HS-5 (cell line): Measurements from ENCODE around the gene GSTT2.

ENCODE experiments used
- DNase-seq: peaks from one replicate; pipeline ENCODE4 v3.0.0-alpha.2; 2012; ENCODE audit warnings: low read depth

The GSTT2 gene

DNA sequence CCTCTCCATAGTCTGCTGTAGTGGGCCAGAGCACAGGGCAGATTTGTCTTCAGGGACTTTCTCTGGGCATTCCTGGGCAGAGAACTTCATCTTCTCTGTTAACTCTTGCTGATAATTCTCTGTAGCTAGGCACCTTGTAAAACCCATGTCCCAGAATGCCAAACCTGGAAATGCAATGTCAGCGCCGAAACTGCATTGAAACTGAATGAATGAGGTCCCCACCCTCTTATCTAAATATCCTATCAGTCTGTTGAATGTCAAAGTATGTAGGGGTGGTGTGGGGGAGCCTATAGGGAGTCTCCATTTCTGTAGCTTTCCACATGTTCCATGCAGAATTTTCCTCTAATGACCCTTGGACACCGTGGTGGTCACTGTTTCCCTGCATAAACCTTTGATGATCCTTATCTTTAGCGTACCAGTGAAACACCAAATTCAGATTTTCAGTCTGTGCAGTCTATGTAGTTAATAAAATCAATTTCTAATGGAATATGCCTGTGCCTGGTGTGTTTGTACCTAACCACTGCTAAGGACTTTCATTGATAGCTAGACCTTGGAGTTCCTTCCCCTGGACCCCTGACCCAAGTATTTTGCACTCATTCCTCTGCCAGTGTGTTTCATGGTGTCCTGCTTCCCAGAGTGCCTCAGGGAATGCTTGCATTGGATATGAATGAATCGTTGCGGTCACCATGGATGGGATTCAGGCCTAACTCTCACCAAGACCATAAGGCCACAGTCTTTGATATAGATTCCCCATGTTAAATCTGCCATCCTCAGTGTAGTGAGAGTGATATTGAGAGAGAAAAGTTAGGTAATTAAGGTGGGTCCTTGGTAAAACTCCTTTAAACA, 28.7 kb downstream of the GSTT2 start:
- DNase-seq = no peak

DNA sequence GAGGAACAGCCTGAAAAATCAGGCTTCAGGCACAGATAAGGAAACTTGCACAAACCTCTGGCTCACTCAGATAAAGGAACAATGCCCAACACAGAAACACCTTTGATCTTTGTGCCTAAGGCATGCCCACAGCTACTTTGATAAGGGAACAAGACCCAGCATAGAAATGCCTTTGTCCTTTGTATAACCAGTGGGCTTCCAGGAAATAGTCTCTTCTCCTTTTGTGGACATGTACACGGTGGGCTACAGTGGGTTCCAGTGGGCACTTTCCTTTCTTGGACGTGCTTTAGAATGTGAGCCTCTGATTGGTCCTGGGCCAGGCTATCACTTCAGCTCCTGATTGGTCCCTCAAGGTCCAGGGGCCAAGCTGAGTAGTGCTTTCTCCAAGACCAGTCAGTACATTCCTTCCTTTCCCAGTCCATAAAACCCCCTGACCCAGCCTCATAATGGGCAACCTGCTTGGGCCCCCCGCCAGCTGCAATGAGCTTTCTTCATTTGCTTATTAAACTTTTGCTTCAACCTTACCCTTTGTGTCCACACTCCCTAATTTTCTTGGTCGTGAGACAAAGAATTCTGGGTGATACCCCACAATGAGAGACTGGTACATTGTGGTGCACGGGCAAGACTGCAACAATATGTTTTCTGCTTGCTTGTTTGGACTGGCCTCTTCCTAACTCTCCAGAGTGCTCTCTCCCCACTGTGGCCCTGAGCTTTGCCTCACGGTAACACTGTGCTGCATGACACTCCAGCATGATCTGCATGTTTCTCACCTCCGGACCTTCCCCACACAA, 29.5 kb downstream of the GSTT2 start:
- no peak for DNase-seq

DNA sequence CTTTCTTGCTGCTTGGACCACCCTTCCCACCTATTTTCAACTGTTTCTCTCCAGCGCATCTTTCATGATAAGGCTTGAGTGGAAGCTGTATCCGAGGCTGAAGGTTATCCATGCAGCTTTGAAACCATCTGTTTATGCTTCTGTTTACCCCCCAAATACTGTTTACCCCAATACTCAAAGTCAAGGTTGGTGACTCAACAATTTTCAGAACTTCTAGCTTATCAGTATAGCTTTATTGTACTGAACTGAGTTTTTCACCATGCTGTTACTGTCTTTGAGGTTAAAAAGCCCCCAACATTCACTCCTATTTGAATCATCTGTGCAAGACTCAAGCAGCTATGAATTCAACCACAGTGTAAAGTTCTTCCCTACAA, 30.1 kb downstream of the GSTT2 start:
- no peak for DNase-seq

DNA sequence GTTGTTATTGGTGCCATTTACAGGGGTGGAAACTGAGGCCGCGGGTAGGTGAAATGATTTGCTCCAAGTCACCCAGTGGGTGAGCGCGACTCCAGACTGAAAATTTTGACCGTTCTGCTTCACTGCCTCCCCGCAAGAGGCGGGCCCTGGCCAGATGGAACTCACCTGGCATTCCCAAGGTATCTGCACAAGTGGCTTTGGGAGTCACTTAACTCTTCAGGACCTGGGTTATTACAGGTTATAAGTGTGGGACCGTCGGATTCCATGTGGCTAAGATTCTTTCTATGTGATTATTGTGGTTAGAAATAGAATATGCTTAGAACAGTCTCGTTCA, 31.8 kb downstream of the GSTT2 start:
- no peak for DNase-seq

DNA sequence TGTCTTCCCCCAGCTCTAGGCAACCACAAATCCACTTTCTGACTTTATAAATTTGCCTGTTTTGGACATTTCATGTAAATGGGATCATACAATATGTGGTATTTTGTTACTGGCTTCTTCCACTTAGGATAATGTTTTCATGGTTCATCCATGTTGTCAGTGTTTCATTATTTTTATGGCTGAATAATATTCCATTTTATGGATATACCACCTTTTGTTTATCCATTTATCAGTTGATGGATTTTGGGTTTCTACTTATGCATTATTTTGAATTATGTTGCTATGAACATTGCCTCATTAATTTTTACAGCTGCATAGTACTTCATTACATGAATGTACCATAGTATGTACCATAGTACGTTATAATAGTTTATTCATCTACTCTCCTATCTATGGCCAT, 36.2 kb downstream of the GSTT2 start:
- no peak for DNase-seq

DNA sequence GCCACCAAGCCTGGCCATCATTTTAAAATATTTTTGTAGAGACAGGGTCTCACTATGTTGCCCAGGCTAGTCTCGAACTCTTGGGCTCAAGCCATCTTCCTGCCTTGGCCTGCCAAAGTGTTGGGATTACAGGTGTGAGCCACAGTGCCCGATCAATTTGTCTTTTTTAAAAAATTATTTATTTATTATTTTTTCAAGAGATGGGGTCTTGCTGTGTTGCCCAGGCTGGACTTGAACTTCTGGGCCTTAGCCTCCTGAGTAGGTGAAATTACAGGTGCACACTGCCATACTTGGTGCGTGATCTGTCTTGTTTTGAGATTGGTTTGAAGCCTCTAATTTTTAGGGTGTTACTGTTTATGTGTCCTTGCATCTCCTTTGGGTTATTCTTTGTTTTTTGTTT, 41.4 kb downstream of the GSTT2 start:
- DNase-seq = no peak

DNA sequence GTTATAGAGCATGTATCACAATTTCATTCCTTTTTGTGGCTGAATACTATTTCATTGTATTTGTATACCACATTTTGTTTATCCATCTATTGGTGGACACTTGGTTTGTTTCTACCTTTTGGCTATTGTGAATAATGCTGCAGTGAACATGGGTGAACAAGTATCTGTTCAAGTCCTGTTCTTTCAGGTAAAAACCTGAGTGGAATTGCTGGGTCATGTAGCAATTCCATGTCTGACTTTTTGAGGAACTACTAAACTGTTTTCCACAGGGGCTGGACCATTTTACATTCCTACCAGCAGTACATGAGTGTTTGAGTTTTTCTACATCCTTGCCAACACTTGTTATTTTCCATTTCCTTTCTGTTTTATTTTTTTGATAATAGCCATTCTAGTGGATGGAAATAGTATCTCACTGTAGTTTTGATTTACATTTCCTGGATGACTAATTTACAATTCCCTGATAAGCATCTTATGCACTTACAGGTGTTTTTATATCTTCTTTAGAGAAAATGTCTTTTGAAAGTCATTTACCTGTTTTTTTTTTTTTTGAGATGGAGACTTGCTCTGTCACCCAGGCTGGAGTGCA, 43.4 kb downstream of the GSTT2 start:
- DNase-seq = no peak

DNA sequence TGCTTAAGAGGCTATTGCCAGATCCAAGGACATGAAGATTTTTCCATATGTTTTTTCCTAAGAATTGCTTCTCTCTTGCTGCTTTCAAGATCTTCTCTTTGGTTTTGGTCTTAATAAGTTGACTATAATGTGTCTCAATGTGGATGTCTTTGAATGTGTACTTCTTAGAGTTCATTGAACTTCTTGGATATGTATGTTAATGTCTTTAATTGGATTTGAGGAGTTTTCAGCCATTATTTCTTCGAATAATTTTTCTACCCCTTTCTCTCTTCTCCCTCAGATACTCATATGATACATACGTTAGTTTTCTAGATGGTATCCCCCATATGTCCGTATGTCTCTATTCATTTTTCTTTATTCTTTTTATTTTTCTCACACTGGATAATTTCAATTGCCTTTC, 44.4 kb downstream of the GSTT2 start:
- DNase-seq = no peak

DNA sequence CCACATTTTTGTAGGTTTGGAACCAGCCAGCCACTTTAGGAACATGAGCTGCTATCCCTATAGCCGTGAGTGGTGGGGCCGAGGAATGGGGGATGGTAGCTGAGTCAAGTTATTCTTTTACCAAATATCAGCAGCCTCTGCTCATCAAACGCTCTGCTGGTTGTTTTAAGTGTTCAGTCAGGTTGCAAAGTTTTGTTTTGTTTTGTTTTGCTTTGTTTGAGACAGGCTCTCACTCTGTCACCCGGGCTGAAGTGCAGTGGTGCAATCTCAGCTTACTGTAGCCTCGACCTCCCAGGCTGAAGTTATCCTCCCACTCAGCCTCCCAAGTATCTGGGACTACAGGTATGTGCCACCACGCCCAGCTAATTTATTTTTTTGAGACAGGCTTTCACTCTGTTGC, 45.5 kb downstream of the GSTT2 start:
- DNase-seq = no peak

DNA sequence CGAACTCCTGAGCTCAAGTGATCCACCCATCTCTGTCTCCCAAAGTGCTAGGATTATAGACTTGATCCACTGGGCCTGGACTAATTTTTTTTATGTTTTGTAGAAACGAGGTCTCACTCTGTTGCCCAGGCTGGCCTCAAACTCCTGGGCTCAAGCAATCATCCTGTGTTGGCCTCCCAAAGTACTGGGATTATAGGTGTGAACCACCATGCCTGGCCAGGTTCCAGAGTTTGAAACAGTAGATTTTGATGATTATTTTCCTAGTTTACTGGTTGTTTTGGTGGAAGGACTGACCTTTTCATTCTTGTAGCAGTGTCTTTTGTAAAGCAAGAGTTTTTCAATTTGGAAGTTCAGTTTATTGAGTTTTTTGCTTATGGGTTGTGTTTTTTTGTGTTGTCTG, 46.1 kb downstream of the GSTT2 start:
- no peak for DNase-seq

DNA sequence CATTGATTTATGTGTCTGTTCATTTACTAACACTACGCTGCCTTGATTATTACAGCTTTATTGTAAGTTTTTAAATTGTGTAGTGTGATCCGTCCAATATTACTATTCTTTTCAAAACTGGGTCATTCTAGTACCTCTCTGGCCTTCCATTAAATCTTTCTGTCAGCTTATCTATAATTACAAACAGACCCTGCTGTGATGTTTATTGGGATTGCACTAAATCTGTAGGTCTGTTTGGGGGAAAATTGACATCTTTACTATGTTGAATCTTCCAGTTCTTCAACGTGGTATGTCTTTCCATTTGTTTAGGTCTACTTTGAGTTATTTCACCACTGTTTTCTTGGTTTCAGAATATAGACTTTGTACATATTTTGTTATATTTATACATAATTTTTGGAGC, 46.8 kb downstream of the GSTT2 start:
- DNase-seq = no peak

DNA sequence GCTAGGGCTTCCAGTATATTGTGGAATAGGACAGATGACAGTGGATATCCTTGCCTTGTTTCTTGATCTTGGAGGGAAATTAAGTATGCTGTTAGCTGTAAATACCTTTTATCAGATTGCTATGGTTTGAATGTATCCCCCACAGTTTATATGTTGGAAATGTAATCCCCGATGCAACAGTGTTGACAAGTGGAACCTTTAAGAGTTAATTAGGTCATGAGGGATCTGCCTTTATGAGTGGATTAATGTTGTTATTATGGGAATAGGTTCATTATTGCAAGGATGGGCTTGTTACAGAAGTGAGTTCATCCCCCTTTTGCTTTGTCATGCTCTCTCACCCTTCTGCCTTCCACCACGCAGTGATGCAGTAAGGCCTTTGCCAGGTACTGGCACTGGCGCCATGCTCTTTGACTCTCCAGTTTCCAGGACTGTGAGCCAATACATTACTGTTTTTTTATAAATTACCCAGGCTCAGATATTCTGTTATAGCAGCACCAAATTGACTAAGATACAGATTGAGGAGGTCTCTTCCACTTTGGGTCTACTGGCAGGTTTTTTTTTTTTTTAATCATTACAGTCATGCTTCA, 47.5 kb downstream of the GSTT2 start:
- DNase-seq = no peak

DNA sequence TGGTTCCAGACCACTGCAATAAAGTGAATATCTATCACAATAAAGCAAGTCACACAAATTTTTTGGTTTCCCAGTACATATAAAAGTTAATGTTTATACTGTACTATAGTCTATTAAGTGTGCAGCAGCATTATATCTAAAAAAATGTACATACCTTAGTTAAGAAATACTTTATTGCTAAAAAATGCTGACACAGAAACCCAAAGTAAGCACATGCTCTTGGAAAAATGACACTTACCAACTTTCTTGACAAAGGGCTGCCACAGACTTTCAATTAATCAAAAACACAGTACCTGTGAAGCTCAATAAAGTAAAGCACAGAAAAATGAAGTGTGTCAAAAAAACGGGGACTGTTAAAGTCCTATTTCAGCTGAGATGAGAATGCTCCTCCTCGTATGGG, 48.1 kb downstream of the GSTT2 start:
- no peak for DNase-seq

DNA sequence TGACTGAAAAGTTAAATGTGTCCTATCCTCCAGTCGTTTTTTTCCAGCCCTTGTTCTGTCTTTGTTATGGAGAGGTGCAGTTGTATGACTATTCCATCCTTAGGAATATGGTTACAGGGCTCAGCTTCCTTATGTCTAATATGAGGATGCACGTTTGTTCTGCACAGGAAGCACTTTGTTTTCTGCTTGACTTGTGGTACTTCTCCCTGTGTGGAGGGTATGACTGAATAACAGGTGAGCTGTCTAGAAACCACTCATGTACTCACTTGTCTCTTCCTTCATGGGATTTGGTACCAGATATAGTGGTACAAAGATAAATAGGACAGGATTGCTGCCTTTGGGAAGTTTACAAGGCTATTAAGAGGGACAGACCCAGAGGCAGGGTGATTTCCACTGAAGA, 48.6 kb downstream of the GSTT2 start:
- no peak for DNase-seq

DNA sequence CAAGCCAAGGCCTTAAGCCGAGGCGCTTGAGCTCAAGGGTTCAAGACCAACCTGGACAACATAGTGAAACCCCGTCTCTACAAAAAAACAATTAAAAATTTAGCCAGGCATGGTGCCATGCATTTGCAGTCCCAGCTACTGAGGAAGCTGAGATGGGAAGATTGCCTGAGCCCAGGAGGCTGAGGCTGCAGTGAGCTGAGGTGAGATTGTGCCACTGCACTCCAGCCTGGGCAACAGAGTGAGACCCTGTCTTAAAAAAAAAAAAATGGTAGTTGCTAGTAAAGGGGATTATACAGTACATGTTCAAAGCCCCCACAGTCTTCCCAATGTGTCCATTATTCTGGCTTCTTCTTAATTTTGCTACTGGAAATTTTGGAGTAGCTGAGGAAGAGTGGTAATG, 49.4 kb downstream of the GSTT2 start:
- DNase-seq = no peak

DNA sequence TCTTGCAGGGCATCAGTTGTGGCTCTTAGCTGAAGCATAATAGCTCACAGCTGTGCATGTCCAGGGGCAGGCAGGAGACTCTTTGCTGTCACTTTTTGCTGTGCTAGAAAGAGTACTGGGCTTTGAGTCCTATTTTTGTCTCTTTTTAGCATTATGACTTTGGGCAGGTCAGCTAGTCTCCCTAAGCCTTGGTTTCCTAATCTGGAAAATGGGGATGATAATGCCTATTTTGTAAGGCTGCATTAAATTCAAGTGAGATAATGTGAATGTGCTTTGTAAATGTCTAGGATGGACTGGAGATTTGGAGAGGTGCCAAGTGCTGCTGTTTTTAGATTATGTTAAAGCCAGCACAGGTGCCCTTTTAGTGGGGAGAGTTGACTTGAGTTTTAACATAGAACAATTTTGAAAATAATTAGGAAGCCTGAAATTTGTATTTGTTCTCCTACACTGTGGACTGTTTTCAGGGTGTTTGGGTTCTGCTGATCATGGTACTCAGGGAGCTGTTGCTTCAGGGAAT, 50.3 kb downstream of the GSTT2 start:
- no peak for DNase-seq
